Measurements from ENCODE around the gene ZNF324.
"Not testable (repeated sequence)": the region's sequence is repeated elsewhere in the genome, so short reads cannot be mapped to it uniquely, and the experiment has no call there.

ZNF324 gene

DNA sequence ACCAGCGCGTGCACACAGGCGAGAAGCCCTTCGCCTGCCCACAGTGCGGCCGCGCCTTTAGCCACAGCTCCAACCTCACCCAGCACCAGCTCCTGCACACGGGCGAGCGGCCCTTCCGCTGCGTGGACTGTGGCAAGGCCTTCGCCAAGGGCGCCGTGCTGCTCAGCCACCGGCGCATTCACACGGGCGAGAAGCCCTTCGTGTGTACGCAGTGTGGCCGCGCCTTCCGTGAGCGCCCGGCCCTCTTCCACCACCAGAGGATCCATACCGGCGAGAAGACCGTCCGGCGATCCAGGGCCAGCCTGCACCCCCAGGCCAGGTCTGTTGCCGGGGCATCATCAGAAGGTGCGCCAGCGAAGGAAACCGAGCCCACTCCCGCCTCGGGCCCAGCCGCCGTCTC lies 4.9 kb downstream of the ZNF324 start:
- no peak for DNase-seq (ENCODE audit: low read depth in 2 of 2)

DNA sequence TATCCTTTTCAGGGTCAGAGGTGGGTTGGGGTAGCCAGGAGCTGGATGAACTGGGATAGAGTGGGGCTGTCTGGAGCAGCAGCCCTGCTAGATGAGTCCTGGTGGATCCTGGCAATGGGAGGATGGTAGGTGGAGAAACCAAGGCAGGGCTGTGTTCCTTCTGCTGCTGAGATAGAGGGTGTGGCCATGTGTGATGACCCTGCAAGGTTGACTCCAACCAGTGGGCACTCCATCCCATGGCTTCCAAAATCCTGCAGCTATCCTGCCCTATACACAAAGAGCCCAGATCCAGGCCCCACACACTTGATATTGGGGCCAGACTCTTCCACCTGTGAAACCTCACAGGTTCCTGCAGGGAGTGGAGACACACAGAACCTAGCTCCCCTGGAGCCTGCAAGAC lies 6.9 kb downstream of the ZNF324 start:
- DNase-seq (ENCODE audit: low read depth in 2 of 2), result no peak

DNA sequence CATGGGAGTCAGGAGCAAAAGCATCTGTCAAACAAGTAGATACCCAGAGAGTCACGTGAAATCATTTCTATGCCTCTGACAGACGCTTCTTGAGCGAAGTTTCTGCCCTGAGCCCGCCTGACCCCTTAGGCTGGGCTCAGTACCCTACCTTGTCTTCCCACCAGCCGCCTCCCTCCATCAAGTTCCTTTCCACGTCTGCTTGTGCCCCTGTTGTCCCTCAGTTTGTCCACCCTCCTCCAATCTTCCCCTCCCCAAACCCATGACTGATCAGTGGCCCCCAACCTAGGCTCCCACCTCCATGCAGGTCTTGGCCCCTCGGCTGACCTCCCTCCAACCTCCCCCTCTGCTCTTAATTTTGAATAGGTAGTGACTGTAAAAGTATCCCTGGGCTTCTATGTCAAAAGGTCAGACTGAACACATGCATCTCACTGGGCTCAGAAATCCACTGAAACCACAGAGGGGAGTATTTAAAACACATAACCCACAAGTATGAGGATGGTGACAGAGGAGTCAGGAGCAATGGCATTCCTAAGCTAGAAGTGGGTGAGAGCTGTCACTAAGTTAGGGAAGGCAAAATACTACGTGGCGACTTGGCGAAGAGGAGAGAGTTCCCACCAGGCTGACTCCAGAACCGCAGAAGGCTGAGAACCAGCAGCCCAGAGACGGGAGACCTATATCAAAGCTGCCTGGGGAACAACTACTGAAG lies 7.6 kb downstream of the ZNF324 start:
- no peak for DNase-seq (ENCODE audit: low read depth in 2 of 2)

DNA sequence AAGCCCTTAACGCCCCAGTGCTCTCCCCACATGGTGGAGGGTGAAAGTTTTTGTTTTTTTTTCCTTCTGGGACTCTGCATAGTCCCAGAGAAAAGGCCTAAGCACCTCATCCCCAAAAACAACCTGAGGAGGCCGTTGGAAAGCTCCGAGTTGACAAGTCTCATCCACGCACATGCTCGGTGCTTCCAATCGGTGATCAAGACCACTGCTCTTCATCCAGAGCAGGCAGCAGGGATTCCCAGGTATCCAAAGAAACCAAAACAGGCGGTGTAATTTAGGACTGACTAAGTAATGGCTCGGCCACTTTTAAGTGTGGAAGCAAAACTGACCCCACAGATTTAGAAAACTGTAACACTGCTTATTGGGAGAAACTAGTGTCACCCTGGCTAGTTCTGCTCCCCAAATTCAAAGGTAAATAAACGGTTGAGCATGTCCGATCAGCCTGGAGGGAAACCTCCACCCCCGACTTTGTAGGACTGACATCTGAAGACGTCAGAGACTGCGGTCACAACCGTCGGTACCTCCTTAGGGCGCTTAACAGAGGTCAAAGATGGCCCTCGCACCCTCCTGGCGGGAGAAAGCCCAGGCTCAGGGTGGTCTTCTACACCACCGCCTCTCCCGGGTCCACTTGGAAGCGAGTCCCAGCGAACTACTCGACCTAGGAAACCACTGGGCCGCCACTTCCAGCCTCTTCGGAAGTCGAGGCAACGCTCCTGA lies 8.3 kb downstream of the ZNF324 start:
- DNase-seq (ENCODE audit: low read depth in 2 of 2), result no peak

DNA sequence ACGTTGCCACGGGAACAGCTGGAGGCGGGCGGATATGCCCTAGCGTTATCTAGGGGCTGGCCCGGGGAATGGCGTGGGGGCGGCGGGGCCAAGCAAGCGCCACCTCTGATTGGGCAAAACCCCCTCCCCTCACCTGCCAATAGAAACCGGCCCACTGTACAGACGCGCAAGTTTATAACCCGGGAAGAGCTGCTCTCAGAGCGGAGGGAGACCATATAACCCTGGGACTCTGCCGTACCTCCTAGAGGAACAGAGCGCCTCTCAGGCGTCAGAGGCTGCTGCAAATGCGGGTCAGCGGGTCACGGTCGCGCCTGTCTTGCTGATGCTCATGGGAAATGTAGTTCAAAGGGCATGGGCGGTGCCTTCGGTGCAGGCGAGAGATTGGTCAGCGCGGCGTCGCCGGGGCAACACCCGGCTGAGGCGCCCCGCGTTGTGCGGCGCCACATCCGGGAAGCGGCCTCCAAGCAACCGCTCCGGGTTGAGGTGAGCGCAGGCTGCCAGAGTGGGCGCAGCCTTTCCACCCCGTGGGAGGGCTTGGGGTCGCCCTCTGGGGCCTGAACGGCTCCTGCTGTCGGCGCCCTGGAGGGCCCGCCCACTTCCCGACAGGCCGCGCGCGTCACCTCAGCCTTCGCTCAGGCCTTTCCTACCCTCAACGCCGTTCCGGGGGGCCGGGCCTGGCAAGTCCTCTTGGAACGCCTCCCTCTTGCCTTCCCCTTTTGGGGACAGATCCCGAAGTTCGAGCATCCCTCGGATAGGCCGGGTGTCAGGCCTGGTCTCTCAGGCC lies 9.0 kb downstream of the ZNF324 start, which contains the start of gene ZNF446:
ZNF446 (plus strand) TSS at position 639 of the 784 bp plus-strand sequence. CDS start 867 bp downstream, outside the sequence.
- DNase-seq (ENCODE audit: low read depth in 2 of 2), result peak; percentile 92 to 94

DNA sequence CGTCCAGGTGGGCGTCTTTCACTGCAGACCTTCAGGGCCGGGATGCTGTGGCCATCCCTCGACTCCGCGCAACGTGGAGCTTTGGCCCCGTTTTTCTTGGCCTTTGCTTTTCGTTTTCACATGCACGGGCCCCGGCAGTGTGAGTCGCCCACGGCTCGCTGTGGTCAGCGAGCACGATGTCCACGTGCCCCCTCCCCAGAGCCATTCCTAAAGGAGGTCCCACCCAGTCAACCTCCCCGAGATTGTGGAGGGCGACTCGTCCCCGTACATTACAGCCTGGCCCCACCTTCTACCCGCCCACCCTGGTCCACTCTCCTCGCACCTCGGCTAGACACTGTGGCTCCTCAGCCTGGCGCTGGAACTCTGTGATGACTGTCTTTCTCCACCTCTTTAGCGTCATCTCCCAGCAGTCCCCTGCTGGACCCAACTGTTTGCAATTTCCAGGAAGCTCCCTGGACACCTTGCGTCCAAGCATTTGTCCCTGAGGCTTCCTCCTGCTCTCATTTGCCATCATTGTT lies 9.7 kb downstream of the ZNF324 start:
- DNase-seq (ENCODE audit: low read depth in 2 of 2), result no peak

DNA sequence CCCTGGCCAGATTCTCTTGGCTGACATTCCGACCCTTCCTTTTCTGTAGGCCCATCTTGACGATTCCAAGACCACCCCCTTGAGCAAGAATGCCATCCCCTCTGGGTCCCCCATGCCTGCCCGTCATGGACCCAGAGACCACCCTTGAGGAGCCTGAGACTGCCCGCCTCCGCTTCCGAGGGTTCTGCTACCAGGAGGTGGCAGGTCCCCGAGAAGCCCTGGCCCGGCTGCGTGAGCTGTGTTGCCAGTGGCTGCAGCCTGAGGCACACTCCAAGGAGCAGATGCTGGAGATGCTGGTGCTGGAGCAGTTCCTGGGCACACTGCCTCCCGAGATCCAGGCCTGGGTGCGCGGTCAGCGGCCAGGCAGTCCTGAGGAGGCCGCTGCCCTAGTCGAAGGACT lies 10.2 kb downstream of the ZNF324 start:
- DNase-seq (ENCODE audit: low read depth in 2 of 2), result no peak

DNA sequence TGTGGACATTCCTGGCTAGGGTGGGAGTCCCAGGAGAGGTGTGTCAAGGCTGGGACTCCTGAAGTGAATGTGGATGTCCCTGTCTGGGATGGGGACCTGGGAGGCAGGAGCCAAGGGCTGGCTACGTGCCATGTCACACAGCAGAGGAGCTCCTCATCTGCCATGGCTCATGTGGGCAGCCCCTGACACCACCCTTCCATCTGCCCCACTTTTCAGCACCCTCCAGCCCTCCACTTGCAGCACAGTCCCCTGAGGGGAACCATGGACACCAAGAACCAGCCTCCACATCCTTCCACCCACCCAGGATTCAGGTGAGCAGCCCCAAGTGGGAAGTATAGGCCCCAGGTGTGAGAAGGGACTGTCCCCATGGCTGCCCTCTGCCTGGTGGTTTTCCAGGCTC lies 11.0 kb downstream of the ZNF324 start:
- no peak for DNase-seq (ENCODE audit: low read depth in 2 of 2)

DNA sequence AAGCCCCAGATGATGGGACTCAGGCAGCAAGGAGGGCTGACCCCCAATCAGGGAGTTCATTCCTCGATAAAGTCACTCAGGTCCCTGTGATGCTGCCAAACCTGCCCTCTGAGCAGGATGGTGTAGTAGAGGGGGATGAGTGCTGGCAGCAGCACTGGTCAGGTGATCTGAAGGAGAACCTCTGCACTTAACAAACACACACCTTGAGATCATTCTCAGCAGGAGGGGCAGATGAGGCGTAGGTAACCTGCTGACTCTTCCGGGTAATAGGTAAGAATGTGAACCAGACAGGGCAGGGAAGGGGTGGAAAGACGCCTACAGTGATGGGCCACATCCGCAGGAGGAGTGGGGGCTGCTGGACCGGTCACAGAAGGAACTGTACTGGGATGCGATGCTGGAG lies 12.4 kb downstream of the ZNF324 start:
- DNase-seq (ENCODE audit: low read depth in 2 of 2), result no peak

DNA sequence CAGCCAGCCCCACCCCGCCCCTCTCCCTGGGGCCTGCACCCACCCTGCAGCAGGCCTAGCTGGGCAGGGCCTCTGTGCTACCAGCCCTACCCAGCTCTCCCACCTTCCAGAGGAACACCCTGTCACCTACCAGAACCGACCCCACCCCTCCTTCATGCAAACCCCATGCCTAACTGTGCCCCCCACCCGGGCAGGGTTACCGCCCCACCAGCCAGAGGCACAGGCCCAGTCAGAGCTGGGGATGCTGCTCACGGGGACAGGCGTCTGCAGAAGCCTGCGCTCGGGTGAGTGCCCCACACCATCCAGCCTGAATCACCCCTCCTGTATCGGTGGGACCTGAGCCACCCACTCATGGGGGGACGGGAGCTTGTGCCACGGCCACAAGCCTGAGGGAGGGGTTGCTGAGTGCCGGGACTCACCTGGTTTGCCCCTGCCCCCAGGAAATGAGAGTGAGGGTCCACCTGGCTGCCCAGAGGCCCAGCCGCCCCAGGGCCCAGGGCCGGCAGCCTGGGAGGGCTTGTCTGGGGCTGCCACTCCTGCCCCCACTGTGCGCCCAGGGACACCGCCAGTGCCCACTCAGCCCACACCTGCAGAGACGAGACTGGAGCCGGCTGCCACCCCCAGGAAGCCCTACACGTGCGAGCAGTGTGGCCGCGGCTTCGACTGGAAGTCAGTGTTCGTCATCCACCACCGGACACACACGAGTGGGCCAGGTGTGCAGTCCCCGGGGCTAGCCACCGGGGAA lies 13.0 kb downstream of the ZNF324 start:
- no peak for DNase-seq (ENCODE audit: low read depth in 2 of 2)

DNA sequence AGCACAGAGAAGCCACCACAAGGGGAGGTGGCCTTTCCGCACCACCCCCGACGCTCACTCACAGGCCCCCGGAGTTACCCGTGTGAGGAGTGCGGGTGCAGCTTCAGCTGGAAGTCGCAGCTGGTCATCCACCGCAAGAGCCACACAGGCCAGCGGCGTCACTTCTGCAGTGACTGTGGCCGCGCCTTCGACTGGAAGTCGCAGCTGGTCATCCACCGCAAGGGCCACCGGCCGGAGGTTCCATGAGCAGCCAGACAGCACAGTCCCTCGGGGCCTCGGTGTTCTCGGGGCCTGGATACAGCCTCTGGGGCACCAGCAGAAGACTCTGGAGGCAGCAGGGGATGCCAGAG lies 13.6 kb downstream of the ZNF324 start:
- DNase-seq (ENCODE audit: low read depth in 2 of 2), result no peak

DNA sequence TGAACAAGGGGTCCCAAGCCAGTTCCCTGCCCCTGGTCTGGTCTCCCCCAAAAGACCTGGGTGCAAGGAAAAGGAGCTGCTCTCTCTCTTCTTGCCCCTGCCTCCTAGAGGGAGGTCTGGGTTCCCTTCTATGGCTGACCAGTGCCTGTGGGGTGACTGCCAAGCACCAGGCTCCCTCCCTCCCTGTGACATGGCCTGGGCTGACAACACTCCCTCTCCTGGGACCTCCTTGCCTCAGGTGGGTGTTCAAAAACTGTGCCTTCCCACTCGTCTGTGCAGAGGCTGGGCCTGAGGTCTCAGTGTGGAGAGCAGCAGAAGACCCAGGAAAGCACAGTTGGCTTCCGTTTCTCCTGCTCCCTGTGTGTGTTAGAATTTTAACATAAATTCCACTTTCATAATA lies 14.0 kb downstream of the ZNF324 start:
- DNase-seq (ENCODE audit: low read depth in 2 of 2), result no peak

DNA sequence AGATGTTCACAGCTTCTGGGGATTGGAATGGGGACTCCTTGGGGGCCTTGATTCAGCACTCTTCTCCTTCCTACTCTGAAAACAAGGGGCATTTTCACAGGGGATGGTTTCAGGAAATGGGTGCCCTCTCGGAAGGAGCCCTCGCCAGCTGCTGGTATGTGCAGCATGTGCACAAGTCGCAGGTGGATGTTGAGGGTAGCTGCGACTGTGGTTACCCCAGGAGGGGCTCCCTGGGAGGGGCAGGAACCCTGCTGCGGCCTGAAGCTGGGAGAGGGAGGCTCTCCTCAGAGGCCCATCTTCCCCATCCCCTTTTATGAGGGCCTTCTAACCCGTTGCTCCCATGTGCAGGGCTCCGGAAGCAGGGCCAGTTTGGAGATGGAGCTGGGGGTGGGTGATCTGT lies 15.5 kb downstream of the ZNF324 start:
- DNase-seq (ENCODE audit: low read depth in 2 of 2), result no peak

DNA sequence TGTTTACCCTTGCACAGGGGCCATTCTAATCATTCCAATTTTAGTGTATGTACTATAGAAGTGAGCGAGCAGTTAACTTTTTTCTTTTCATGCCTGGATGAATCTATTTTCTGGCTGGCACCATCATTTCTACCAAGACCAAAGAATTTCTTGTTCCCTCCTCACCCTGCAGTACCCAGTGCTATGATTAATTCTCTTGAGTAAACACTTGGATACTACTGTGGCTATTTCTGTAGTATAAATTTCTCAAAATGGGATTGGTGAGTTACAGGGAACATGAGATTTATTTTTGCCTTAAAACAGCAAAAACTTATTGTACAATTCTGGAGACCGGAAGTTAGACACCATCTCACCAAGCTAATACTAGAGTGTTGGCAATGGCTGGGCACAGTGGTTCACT lies 16.9 kb downstream of the ZNF324 start:
- no peak for DNase-seq (ENCODE audit: low read depth in 2 of 2)

DNA sequence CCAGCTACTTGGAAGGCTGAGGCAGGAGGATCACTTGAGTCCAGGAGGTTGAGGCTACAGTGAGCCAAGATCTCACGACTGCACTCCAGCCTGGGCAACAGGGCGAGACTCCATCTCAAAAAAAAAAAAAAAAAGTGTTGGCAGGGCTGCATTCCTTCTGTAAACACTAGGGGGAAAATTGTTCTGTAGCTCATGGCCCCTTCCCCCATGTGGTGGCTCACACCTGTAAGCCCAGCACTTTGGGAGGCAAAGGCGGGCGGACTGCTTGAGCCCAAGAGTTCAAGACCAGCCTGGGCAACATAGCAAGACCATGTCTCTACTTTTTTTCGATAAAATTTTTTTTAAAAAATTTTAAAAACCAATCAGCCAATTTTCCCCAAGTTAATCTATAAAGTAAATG lies 17.5 kb downstream of the ZNF324 start:
- not testable (repeated sequence) for DNase-seq (ENCODE audit: low read depth in 2 of 2)

DNA sequence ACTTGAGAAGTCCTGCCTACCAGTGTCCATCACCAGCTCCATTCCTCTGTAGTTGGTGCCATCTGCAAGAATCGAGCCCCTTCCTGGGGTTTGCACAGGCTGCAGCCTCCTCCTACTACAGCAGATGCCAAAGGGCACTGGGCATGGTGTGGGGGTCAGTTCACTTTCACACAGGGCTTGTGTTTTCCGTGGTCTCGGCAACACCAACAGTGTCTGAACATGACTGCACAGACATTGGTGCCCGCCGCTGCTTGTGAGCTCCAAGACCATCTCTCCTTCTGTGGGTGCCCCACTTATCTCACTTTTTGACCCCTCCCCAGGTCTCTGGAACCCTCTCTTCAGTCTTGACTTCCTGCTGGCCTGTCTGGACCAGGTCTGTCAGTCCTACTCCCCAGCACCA lies 24.5 kb downstream of the ZNF324 start:
- DNase-seq (ENCODE audit: low read depth in 2 of 2), result no peak

DNA sequence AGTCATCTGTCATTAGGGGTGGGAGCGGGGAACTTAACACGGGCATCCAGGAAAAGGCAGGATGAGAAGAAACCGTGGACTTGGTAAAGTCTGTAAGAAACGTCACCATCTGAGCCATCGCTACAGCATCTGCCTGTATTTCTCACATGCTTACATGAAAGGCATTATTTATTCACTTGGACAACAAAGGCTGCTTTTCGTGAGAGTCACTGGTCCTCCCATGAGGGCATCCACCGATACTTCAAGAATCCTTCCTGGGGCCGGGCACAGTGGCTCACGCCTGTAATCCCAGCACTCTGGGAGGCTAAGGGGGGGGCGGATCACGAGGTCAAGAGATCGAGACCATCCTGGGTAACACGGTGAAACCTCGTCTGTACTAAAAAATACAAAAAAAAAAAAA lies 25.4 kb downstream of the ZNF324 start:
- no peak for DNase-seq (ENCODE audit: low read depth in 2 of 2)

DNA sequence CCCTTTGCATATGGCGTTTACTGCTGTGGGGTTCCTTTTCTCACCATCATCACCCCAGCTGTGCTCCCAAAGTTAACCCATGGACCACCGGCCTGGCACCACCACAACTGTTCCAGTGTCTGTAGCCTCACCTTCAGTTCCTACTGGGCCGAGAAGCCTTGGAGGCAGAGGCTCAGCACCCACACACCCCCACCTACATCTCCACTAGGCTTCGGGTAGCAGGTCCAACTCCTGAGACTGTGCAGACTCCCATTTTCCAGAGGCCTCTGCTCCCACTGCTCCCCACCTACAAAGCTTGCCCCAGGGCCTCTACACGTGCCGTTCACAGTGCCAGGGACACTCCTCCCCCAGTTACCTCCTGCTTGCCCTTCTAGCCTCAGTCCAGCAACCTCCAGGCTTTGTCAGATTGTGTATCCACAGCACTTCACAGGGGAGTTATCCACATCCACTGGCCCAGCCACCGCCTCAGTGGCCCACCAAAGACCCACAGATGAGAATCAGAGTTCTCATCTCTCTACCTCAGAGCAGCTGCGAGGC lies 30.8 kb downstream of the ZNF324 start:
- DNase-seq (ENCODE audit: low read depth in 2 of 2), result no peak

DNA sequence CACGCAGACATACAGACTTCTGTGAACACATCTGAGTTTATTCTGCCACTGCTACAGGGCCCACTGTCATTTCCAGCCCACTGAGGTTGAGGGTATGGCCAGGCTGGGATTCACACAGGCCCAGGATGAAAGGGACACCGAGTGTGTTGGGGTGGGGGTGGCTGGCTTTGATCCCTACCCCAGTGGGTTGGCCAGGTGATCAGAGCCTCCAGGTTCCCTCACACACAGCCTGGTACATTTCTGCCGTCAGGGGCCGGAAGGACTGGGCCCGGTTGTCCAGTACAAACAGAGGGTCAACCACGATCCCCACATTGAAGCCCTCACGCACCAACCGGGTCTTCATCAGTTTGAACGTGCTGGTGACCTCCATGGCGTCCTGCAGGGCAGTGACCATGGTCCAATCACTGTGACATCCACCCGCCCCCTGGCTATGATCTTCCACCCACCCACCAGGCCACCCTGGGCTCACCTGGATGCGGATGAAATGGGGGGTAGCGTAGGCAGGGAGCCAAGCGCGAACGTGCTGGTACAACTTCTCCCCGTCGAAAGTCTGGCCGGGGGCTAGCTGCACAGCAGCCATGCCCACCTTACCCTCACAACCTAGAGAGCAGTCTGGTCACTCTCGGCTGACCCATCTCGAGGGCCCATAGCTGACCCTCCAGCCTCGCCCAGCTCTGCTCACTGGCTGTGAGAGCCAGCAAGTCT lies 31.6 kb downstream of the ZNF324 start:
- no peak for DNase-seq (ENCODE audit: low read depth in 2 of 2)

DNA sequence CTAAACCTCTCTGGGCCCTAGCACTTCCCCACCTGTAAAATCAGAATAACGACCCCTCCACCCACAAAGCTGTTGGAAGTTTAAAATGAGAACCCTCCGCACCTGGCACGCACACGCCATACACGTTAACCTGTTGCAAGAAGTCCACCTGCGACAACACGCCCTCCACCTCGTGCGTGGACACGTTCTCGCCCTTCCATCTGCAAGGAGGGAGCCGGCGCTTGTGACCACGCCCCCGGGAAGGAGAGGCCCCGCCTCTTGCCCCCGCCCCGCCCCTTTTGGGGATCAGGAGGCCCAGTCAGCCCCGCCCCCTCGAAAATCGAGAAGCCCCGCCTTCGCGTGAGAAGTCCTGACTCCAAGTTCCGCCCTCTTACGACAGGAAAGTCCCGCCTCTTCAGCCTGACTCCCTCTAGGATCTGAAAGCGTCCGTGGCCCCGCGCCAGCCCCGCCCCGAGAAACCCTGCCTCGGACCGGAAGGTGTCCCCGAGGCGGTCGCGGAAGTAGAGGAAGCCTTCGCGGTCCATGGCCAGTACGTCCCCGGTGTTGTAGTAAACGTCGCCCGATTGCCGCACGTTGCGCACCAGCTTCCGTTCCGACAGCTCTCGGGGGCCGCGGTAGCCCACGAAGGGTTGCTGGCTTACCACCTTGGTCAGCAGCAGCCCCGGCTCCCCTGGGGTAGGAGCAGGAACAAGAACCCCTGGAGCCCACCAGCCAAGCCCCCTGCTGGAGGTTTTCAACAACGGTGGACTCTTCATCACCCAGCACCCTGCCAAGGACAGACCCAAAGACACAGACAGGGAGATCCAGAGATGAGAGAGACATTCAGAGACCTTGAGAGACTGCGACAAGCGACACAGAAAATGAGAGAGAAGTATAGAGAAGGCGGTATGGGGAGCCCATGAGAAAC lies 32.4 kb downstream of the ZNF324 start:
- DNase-seq (ENCODE audit: low read depth in 2 of 2), result peak; percentile 99

Measured in stimulated activated CD4-positive, alpha-beta T cell treated with anti-CD3 and anti-CD28 coated beads, Interleukin-4, amount 100 ng/mL, for 48 hours (primary cell).